NT2/D1 (cell line): ENCODE data around the gene RUFY4.

Source experiments
- YY1 ChIP-seq: IDR thresholded peaks from 2 replicates; pipeline ENCODE4 v1.6.1; 2011; ENCODE audit not compliant: insufficient read length, insufficient read depth
- ZNF274 ChIP-seq: IDR thresholded peaks from 2 replicates; pipeline ENCODE4 v1.6.1; 2011; ENCODE audit warnings: mild to moderate bottlenecking, low read depth, low read length

GRCh38 chr2:218073185-218073584 lies 4.1 kb downstream of the RUFY4 start:
- TF ChIP-seq YY1: no peak
- no peak for TF ChIP-seq ZNF274
